T follicular helper cell (primary cell): ENCODE measurements around the gene STK17B.
"Not testable (repeated sequence)": the region's sequence is repeated elsewhere in the genome, so short reads cannot be mapped to it uniquely, and the experiment has no call there.

Experiments used
- DNase-seq: peaks from one replicate; pipeline ENCODE4 v3.0.0-alpha.2; 2020; ENCODE audit warnings: low read depth
- total RNA-seq, 2 experiments: gene quantifications; one replicate each; lab custom pipeline; 2026; lab: John Stamatoyannopoulos, UW

The STK17B gene
- 437 to 985 reads per million in 2 experiments for total RNA-seq

GRCh38 chr2:196171248-196171871 is at the start of gene STK17B:
Gene STK17B, minus strand, starts transcription at chr2:196171578. Its CDS starts 8,195 bp downstream, at chr2:196163383.
- peak; percentile 97 for DNase-seq

- DNase-seq, result no peak
These were observed 49.3 kb upstream of the STK17B start for GRCh38 chr2:196220671-196221070.

- DNase-seq, result no peak
These were observed 48.3 kb upstream of the STK17B start for GRCh38 chr2:196219671-196220070.

GRCh38 chr2:196218106-196218505 is 46.7 kb upstream of the STK17B start:
- DNase-seq, result no peak

- DNase-seq, result no peak
These were observed 45.7 kb upstream of the STK17B start for GRCh38 chr2:196217116-196217515.

- no peak for DNase-seq
These were observed 44.0 kb upstream of the STK17B start for GRCh38 chr2:196215376-196215775.

GRCh38 chr2:196214156-196214555 is 42.8 kb upstream of the STK17B start:
- DNase-seq, result no peak

GRCh38 chr2:196213252-196213980 is 42.0 kb upstream of the STK17B start:
- no peak for DNase-seq

- no peak for DNase-seq
These were observed 37.5 kb upstream of the STK17B start for GRCh38 chr2:196208915-196209314.

GRCh38 chr2:196206804-196207203 is 35.4 kb upstream of the STK17B start:
- DNase-seq, result no peak

- DNase-seq, result no peak
These were observed 34.6 kb upstream of the STK17B start for GRCh38 chr2:196205881-196206435.

- DNase-seq, result no peak
These were observed 33.8 kb upstream of the STK17B start for GRCh38 chr2:196205011-196205766.

- DNase-seq, result no peak
These were observed 30.0 kb upstream of the STK17B start for GRCh38 chr2:196201229-196202009.

GRCh38 chr2:196200557-196200956 is 29.2 kb upstream of the STK17B start:
- DNase-seq, result no peak

- no peak for DNase-seq
These were observed 24.4 kb upstream of the STK17B start for GRCh38 chr2:196195758-196196157.

- DNase-seq, result no peak
These were observed 23.9 kb upstream of the STK17B start for GRCh38 chr2:196195302-196195701.

GRCh38 chr2:196191541-196191940 is 20.2 kb upstream of the STK17B start:
- no peak for DNase-seq

- DNase-seq, result no peak
These were observed 16.6 kb upstream of the STK17B start for GRCh38 chr2:196187898-196188458.

GRCh38 chr2:196187175-196187700 is 15.9 kb upstream of the STK17B start:
- DNase-seq, result not testable (repeated sequence)

GRCh38 chr2:196186266-196186980 is 15.0 kb upstream of the STK17B start:
- DNase-seq, result no peak
